SKM-1 treated with dmso at 0.1 percent for 144 hours (cell line): ENCODE data around the gene CACNB4.
A peak's percentile ranks its signal among the peaks of the same experiment; 100 is the strongest.
"Not testable (repeated sequence)": the region's sequence is repeated elsewhere in the genome, so short reads cannot be mapped to it uniquely, and the experiment has no call there.

Experiments
- DNase-seq: peaks from one replicate; lab custom pipeline; 2025; ENCODE audit not compliant: unreplicated experiment; lab: John Stamatoyannopoulos, UW

Gene CACNB4

GRCh38 chr2:151914989-151915628 is 183.7 kb downstream of the CACNB4 start:
- DNase-seq: no peak

GRCh38 chr2:151908204-151908882 is 190.5 kb downstream of the CACNB4 start:
- DNase-seq: no peak

GRCh38 chr2:151907286-151908203 is 191.3 kb downstream of the CACNB4 start:
- no peak for DNase-seq

DNA sequence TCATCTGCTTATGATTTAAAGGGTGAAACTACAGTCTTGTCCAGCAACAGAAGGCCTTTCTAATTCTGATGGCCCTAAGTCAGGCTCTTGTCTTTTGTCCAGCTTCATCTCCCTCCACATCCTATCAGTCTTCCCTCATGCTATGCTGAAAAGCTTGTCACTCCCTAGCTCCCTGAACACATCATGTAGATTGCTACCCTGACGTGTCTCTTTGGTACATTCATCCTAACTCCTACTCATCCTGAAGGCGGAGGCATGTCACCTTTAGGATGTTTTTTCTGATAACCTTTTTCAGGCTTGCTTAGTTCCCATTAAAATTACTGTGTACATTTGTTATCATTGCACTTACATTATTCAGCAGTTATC is 192.2 kb downstream of the CACNB4 start:
- DNase-seq: no peak

GRCh38 chr2:151905963-151906632 is 192.7 kb downstream of the CACNB4 start:
- DNase-seq: no peak

GRCh38 chr2:151904807-151905206 is 194.0 kb downstream of the CACNB4 start:
- DNase-seq: peak; percentile 21

- DNase-seq: no peak
These were observed 194.8 kb downstream of the CACNB4 start for GRCh38 chr2:151904021-151904420.

GRCh38 chr2:151902829-151903228 is 196.0 kb downstream of the CACNB4 start:
- no peak for DNase-seq

DNA sequence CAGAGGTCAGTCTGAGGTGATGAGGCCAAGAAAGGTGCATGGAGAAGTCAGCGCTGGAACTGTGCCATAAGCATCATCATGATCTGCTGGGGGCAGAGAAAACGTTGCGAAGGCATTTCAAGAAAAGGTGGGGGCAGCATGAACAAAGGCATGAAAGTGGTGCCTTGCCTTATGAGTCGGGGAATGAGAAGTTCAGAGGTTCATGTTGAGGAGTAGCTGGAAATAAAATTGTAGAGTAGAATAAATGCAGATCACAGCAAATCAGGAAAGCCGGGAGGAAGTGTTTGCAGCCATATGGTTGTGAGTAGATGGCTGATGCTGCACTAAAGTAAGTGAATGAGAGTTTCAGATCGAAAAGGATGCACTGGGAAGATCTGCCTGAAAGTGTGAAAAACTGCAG is 198.5 kb downstream of the CACNB4 start:
- peak; percentile 47 for DNase-seq

DNA sequence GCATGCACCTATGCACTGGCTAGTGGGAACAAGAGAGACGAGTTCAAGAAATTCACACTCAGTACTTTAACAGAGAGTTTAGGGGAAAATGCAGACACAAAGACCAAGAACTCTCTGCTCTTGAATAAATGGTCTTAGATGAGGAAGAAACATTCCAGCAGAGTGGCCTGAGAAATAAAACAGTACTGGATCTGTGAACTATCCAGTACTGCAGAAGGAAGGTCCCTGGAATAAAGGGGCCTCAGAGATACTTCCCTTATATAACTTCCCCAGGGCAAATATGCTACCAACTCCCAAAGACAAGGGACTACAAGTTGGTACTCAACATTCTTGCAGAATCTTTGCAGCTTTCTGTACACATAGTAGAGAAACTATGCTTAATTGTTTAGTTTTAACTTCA is 199.7 kb downstream of the CACNB4 start:
- no peak for DNase-seq

- DNase-seq: no peak
These were observed 207.2 kb downstream of the CACNB4 start for GRCh38 chr2:151891566-151892194.

DNA sequence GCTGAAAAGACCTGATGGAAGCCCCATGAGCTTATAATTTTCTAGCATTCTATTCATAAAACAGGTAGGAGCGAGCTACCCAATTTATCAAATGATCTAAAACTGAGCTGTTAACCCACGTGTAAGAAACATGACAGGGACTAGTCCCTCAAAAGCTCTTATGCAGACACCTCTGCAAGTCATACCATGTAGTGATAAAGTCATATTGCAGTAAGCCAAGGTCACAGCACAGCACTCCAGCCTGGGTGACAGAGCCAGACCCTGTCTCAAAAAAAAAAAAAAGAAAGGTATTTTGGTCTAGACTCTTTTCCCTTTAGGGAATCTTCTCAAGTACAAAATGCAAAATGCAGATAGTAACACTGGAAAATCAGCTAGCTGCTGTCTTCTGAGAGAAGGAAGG is 211.7 kb downstream of the CACNB4 start:
- DNase-seq: no peak

- no peak for DNase-seq
These were observed 212.6 kb downstream of the CACNB4 start for GRCh38 chr2:151886241-151886640.

DNA sequence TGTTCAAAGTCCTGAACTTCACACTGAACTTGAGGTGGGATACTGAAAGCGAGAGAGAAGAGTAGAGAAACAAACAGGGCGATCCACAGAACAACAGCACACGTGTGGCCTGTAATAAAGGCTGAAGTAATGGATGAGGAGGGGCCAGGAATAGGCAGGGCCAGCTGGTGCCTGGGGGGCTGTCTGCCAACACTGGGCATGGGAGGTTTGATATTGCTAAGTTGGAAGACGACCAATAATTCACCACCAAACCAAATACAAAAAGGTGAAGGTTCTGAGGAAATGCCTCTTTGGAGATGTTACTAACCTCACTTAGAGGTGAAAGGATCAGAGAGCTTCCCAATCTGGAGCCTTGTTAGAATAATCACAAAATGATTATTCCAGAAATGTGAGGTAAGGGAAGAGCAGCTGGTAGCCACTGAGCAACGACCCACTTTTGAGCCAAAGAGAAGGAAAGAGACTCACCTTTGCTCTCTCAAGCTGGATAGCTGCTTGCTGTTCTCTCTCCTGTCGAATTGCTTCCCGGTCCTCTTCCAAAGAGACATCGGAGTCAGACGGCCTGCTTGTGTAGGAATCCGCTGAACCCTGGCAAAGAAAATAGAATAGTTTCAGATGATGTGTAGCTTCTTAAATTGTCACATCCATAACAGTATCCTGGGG is 215.9 kb downstream of the CACNB4 start:
- no peak for DNase-seq

DNA sequence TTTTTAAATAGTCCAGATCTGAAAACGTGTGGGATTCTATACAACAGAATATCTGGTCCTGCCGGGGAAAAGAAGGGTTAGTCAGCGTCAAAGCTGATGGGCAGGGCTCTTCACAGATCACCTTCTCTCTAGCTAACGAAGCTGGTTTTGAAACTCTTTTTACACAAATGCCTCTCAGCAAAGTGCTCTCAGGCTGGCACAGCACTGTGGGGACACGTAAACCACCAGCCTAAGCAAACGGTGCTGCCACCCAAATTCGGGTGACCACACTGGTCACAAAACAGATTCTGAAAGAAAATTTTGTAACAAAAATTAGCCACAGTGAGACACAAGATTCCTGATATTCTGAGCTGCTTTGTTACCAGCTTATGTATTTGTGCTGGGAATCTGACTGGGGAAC is 217.5 kb downstream of the CACNB4 start:
- DNase-seq: no peak

- no peak for DNase-seq
These were observed 218.3 kb downstream of the CACNB4 start for GRCh38 chr2:151880586-151880985.

- DNase-seq: peak; percentile 23
These were observed 219.9 kb downstream of the CACNB4 start for GRCh38 chr2:151878655-151879563.

- no peak for DNase-seq
These were observed 220.6 kb downstream of the CACNB4 start for GRCh38 chr2:151878204-151878603.

- DNase-seq: not testable (repeated sequence)
These were observed 223.2 kb downstream of the CACNB4 start for GRCh38 chr2:151875631-151876030.
